Measurements from ENCODE around the gene OR7A5. TPM values are rescaled to one million over a fixed set of nuclear protein-coding genes. Genes with fewer than 3 reads are reported as not detected.
"Not testable (repeated sequence)": the region's sequence is repeated elsewhere in the genome, so short reads cannot be mapped to it uniquely, and the experiment has no call there.

Gene OR7A5
- total RNA-seq, 1 donor from 2014 or later, result not detected

DNA sequence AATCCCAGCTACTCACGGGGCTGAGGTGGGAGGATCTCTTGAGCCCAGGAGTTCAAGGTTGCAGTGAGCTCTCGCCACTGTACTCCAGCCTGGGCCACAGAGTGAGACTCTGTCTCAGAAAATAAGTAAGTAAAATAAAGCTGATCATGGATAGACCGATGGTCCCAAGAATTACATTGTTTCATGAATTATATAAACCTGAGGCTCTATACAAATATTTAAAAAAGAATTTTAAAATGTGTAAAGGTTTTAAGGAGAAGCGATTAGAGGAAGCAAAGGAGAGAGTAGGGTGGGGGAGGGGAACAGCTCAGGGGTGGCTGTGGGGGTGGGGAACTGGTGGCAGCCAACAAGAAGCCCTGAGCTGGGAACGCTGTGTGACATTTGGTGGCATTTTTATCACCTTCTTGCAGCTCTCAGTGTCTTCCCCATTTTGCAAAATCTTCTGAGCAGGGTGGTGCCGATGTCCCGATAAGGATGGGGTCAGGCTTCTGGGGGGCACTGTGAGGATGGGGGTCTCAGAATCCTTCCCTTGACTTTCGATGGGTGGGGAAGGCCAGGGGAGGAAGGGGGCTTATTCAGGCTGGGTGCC, 51.5 kb downstream of the OR7A5 start:
- not testable (repeated sequence) for H3K4me3 Mint-ChIP-seq (ENCODE audit: low read depth); H3K36me3 Mint-ChIP-seq (ENCODE audit: insufficient read depth); H3K27ac Mint-ChIP-seq; H3K4me1 Mint-ChIP-seq (ENCODE audit: low read depth); DNase-seq (ENCODE audit: low spot score, unreplicated experiment); H3K27me3 Mint-ChIP-seq; H3K9me3 Mint-ChIP-seq (ENCODE audit: low read depth)

DNA sequence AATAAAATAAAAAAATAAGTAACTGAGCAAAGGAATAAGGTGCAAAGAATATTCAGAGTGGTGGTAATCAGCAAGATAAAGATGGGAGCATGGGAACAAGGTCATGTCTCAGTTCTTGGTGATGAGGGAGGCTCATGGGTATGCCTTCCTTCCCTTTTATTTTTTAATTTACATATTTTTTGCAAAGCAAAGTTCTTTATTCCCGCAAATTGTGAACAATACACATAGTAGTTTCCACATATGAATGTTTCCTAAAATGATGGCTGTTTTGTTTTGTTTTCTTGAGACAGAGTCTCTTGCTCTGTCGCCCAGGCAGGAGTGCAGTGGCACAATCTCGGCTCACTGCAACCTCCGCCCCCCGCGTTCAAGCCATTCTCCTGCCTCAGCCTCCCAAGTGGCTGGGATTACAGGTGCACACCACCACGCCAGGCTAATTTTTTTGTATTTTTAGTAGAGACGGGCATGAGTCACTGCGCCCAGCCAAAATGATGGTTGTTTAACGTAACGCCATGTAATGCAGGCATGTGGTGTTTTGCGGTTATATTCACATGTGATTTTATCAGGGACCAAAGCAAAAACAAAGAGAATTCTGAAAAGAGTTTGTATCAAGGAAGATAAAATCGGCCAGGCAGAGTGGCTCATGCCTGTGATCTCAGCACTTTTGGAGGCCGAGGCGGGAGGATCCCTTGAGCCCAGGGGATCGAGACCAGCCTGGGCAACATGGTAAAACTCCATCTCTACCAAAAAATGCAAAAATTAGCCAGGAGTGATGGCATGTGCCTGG, 52.2 kb downstream of the OR7A5 start:
- no peak overlapping the region for H3K27ac Mint-ChIP-seq
- H3K36me3 Mint-ChIP-seq (ENCODE audit: insufficient read depth), result no peaks in the 10 kb centered on the region
- H3K4me3 Mint-ChIP-seq (ENCODE audit: low read depth), result no peak overlapping the region
- peaks cover 6% of the 10 kb centered on the region for H3K27me3 Mint-ChIP-seq
- H3K9me3 Mint-ChIP-seq (ENCODE audit: low read depth), result peaks cover 6% of the 10 kb centered on the region
- TF ChIP-seq, protein P1, sequence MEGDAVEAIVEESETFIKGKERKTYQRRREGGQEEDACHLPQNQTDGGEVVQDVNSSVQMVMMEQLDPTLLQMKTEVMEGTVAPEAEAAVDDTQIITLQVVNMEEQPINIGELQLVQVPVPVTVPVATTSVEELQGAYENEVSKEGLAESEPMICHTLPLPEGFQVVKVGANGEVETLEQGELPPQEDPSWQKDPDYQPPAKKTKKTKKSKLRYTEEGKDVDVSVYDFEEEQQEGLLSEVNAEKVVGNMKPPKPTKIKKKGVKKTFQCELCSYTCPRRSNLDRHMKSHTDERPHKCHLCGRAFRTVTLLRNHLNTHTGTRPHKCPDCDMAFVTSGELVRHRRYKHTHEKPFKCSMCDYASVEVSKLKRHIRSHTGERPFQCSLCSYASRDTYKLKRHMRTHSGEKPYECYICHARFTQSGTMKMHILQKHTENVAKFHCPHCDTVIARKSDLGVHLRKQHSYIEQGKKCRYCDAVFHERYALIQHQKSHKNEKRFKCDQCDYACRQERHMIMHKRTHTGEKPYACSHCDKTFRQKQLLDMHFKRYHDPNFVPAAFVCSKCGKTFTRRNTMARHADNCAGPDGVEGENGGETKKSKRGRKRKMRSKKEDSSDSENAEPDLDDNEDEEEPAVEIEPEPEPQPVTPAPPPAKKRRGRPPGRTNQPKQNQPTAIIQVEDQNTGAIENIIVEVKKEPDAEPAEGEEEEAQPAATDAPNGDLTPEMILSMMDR (IDR thresholded peaks at IDR 0.05; ENCODE audit: unreplicated experiment), result no peak
- H3K4me1 Mint-ChIP-seq (ENCODE audit: low read depth), result no peaks in the 10 kb centered on the region
- DNase-seq (ENCODE audit: low spot score, unreplicated experiment), result no peak

DNA sequence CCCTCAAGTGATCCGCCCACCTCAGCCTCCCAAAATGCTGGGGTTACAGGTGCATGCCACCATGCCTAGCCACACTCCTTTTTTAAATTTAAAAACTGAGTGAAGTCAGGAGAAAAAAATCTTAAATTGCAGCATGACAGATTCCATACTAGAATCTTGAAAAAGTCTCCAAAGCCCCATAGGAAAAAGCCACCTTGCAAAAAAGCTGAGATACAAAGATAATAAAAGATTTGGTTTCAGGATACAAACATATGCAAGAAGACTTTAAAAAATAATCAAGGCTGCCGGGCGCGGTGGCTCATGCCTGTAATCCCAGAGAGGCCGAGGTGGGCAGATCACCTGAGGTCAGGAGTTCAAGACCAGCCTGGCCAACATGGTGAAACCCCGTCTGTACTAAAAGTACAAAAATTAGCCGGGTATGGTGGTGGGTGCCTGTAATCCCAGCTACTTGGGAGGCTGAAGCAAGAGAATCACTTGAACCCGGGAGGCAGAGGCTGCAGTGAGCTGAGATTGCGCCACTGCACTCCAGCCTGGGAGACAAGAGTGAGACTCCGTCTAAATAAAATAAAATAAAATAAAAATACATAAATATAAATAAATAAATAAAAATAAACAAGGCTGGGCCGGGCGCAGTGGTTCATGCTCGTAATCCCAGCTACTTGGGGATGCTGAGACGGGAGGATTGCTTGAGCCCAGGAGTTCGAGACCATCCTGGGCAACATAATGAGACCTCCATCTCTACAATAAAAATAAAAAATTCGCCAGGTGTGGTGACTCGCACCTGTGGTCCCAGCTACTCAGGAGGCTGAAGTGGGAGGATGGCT, 53.1 kb downstream of the OR7A5 start:
- H3K27ac Mint-ChIP-seq; H3K36me3 Mint-ChIP-seq (ENCODE audit: insufficient read depth); DNase-seq (ENCODE audit: low spot score, unreplicated experiment); H3K4me3 Mint-ChIP-seq (ENCODE audit: low read depth); H3K27me3 Mint-ChIP-seq; H3K9me3 Mint-ChIP-seq (ENCODE audit: low read depth); H3K4me1 Mint-ChIP-seq (ENCODE audit: low read depth): not testable (repeated sequence)

DNA sequence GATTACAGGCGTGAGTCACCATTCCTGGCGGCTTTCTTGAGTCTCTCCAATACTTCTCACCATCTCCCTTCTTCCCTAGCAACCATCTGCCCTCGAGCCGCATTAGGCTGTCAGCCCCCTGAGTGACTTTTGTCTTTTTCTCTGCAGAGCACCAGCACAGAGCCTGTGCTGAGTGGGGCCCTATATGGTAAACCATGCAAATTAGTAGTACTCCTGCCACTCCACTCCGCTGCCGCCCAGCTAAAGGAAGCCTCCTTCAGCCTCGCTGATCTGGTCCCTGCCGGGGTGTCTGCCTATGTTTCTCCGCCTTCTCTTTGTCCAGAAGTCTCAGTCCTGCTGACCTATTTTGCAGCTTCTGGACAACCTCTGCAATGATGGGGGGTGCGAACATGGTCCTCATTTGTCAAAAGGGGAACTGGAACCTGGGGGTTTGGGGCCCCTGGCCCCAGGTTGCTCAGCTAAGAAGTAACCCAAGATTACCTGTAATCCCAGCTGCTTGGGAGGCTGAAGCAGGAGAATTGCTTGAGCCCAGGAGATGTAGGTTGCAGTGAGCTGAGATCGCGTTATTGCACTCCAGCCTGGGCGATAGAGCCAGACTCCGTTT, 54.3 kb downstream of the OR7A5 start:
- H3K4me1 Mint-ChIP-seq (ENCODE audit: low read depth); H3K9me3 Mint-ChIP-seq (ENCODE audit: low read depth); H3K36me3 Mint-ChIP-seq (ENCODE audit: insufficient read depth); H3K27ac Mint-ChIP-seq; DNase-seq (ENCODE audit: low spot score, unreplicated experiment); H3K4me3 Mint-ChIP-seq (ENCODE audit: low read depth): not testable (repeated sequence)
- peaks cover 14% of the 10 kb centered on the region for H3K27me3 Mint-ChIP-seq

- TF ChIP-seq, protein P1 (IDR thresholded peaks at IDR 0.05; ENCODE audit: unreplicated experiment), result no peak
- H3K4me1 Mint-ChIP-seq (ENCODE audit: low read depth), result no peaks in the 10 kb centered on the region
- H3K36me3 Mint-ChIP-seq (ENCODE audit: insufficient read depth), result no peaks in the 10 kb centered on the region
- H3K4me3 Mint-ChIP-seq (ENCODE audit: low read depth), result no peak overlapping the region
- no peak for DNase-seq (ENCODE audit: low spot score, unreplicated experiment)
- H3K9me3 Mint-ChIP-seq (ENCODE audit: low read depth), result peaks cover 3% of the 10 kb centered on the region
- peaks cover 14% of the 10 kb centered on the region for H3K27me3 Mint-ChIP-seq
- H3K27ac Mint-ChIP-seq, result no peak overlapping the region
These were observed 55.8 kb downstream of the OR7A5 start for GRCh38 chr19:14779151-14779550.

DNA sequence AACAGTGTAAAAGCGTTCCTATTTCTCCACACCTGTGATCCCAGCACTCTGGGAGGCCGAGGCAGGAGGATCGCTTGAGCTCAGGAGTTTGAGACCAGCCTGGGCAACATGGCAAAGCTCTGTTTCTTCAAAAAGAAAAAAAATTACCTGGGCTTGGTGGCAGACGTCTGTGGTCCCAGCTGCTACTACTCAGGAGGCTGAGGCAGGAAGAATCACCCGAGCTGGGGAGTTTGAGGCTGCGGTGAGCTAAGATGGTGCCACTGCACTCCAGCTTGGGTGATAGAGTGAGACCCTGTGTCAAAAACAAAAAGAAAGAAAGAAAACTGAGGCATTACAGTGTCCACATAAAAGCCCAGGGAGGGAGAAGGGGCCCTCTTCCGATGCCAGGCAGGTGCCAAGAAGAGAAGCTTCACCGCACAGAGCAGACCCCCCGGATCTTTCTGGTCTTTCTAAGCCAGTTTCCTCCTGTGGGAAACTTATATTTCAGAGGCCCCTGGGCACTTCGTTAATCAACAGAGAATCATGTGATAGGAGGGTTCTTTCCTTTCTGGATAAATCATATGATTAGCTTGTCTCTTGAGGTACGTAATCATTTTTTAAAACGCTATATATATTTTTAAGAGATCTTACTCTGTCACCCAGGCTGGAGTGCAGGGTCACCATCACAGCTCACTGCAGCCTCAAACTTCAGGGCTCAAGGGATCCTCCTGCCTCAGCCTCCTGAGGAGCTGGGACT, 56.7 kb downstream of the OR7A5 start, which contains the start of gene ADGRE2:
Gene ADGRE2, minus strand, starts transcription at position 451 of the 736 bp plus-strand sequence. CDS start 1,804 bp downstream, outside the sequence.
- H3K4me1 Mint-ChIP-seq (ENCODE audit: low read depth); DNase-seq (ENCODE audit: low spot score, unreplicated experiment); H3K9me3 Mint-ChIP-seq (ENCODE audit: low read depth); H3K4me3 Mint-ChIP-seq (ENCODE audit: low read depth); H3K36me3 Mint-ChIP-seq (ENCODE audit: insufficient read depth); H3K27ac Mint-ChIP-seq: not testable (repeated sequence)
- peaks cover 17% of the 10 kb centered on the region for H3K27me3 Mint-ChIP-seq

GRCh38 chr19:14777645-14778044, 57.3 kb downstream of the OR7A5 start:
- H3K36me3 Mint-ChIP-seq (ENCODE audit: insufficient read depth); H3K4me1 Mint-ChIP-seq (ENCODE audit: low read depth); H3K9me3 Mint-ChIP-seq (ENCODE audit: low read depth); H3K4me3 Mint-ChIP-seq (ENCODE audit: low read depth); H3K27ac Mint-ChIP-seq; DNase-seq (ENCODE audit: low spot score, unreplicated experiment): not testable (repeated sequence)
- peaks cover 17% of the 10 kb centered on the region for H3K27me3 Mint-ChIP-seq

Other genes with a start within 250 kb of the OR7A5 start
- not detected in 2 replicates for gene ADGRE3, start 160.3 kb downstream of the OR7A5 start, total RNA-seq
- 21.4 and 21.6 TPM in 2 replicates for gene ZNF333, start 145.1 kb downstream of the OR7A5 start, total RNA-seq
- gene ADGRE2, start 56.6 kb downstream of the OR7A5 start, total RNA-seq, result not detected in 2 replicates
- gene OR7C1, start within 50 bp of the OR7A5 start, total RNA-seq, result not detected in 2 replicates
- not detected in 2 replicates for gene OR7A10, start 13.7 kb upstream of the OR7A5 start, total RNA-seq
- not detected in 2 replicates for gene OR7A17, start 50.9 kb upstream of the OR7A5 start, total RNA-seq
- gene OR7C2, start 106.3 kb upstream of the OR7A5 start, total RNA-seq, result not detected in 2 replicates
- gene SLC1A6, start 144.7 kb upstream of the OR7A5 start, total RNA-seq, result 0.47 and 0.62 TPM in 2 replicates
- not detected in 2 replicates for gene CASP14, start 214.3 kb upstream of the OR7A5 start, total RNA-seq
- not detected in 2 replicates for gene OR1I1, start 247.0 kb upstream of the OR7A5 start, total RNA-seq

Data from progenitor cell of endocrine pancreas (in vitro differentiated cells).